COLO668 (cell line): Measurements from ENCODE around the gene TAF11L4.
"Not testable (repeated sequence)": the region's sequence is repeated elsewhere in the genome, so short reads cannot be mapped to it uniquely, and the experiment has no call there.

Experiments
- DNase-seq: peaks from one replicate; lab custom pipeline; 2025; ENCODE audit not compliant: unreplicated experiment; lab: John Stamatoyannopoulos, UW

The TAF11L4 gene

GRCh38 chr5:17521501-17521900, at the start of gene TAF11L4:
TAF11L4 (plus strand) TSS chr5:17521801.
- DNase-seq: not testable (repeated sequence)

GRCh38 chr5:17475064-17475463, 46.5 kb upstream of the TAF11L4 start:
- not testable (repeated sequence) for DNase-seq

GRCh38 chr5:17477043-17477442, 44.6 kb upstream of the TAF11L4 start:
- no peak for DNase-seq

GRCh38 chr5:17477573-17478265, 43.9 kb upstream of the TAF11L4 start:
- DNase-seq: no peak

- no peak for DNase-seq
Measured at GRCh38 chr5:17481378-17481777, 40.2 kb upstream of the TAF11L4 start.

- DNase-seq: no peak
Measured at GRCh38 chr5:17482790-17483189, 38.8 kb upstream of the TAF11L4 start.

GRCh38 chr5:17486464-17487173, 35.0 kb upstream of the TAF11L4 start:
- DNase-seq: not testable (repeated sequence)

GRCh38 chr5:17487174-17487512, 34.5 kb upstream of the TAF11L4 start:
- DNase-seq: no peak

GRCh38 chr5:17491257-17491656, 30.3 kb upstream of the TAF11L4 start:
- DNase-seq: not testable (repeated sequence)

GRCh38 chr5:17492770-17493169, 28.8 kb upstream of the TAF11L4 start:
- DNase-seq: no peak

GRCh38 chr5:17497446-17497845, 24.2 kb upstream of the TAF11L4 start:
- DNase-seq: no peak

- not testable (repeated sequence) for DNase-seq
Measured at GRCh38 chr5:17497931-17498330, 23.7 kb upstream of the TAF11L4 start, which contains the start of gene TAF11L2. TAF11L2 (plus strand) TSS chr5:17498231.

- no peak for DNase-seq
Measured at GRCh38 chr5:17511775-17512325, 9.8 kb upstream of the TAF11L4 start.

- DNase-seq: not testable (repeated sequence)
Measured at GRCh38 chr5:17517526-17517925, 4.1 kb upstream of the TAF11L4 start.

- DNase-seq: not testable (repeated sequence)
Measured at GRCh38 chr5:17518067-17518466, 3.5 kb upstream of the TAF11L4 start, which contains the start of gene TAF11L3. TAF11L3 (plus strand) TSS chr5:17518367.

GRCh38 chr5:17519508-17519907, 2.1 kb upstream of the TAF11L4 start:
- DNase-seq: not testable (repeated sequence)

GRCh38 chr5:17524935-17525334, 3.3 kb downstream of the TAF11L4 start, which contains the start of gene TAF11L5:
TAF11L5 (plus strand) TSS chr5:17525235.
- not testable (repeated sequence) for DNase-seq

GRCh38 chr5:17526504-17526903, 4.9 kb downstream of the TAF11L4 start:
- DNase-seq: not testable (repeated sequence)

- not testable (repeated sequence) for DNase-seq
Measured at GRCh38 chr5:17528369-17528768, 6.8 kb downstream of the TAF11L4 start, which contains the start of gene TAF11L6. TAF11L6 (plus strand) TSS chr5:17528669.
